Astrocyte of the hippocampus (primary cell): Measurements from ENCODE around the gene HOXD4.
A peak's percentile ranks its signal among the peaks of the same experiment; 100 is the strongest.

Source experiments
- DNase-seq: peaks from one replicate; pipeline ENCODE4 v3.0.0; 2011; ENCODE audit warnings: low read depth, low spot score

The HOXD4 gene

DNA sequence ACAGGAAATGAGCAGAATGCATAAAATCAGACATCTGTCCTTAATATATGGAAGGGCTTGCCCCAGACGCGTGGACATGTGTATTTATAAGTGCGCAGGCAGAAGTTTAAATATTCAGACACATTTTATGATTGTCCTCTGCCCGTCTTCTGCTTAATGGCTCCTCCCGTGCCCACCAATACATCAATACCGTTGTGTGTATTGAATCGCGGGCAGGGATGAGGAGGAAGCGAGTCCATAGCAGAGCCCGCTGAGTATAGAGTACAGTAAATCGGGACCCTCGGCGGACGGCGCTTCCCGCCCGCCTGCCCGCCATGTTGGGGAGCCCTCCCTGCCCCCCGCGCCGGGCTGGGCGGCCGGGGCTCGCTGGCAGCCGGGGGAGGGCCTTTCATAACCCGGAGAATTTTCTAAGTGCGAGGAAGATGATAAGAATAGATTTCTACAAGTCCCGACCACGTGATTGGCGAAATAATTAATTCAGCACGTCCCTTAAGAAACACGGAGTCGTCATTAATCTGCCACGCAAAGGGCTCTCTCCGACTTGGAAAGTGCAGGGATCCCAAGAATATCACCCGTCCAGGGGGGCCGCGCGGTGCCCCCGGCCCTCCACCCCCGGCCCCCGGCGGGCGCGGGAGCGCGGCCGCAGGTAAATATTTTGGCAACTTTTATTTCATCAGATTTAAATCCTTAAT is 5.6 kb downstream of the HOXD4 start, which contains the start of gene HOXD3:
HOXD3 (plus strand) TSS at position 501 of the 692 bp plus-strand sequence. CDS start 11,808 bp downstream, outside the sequence.
- no peak for DNase-seq

DNA sequence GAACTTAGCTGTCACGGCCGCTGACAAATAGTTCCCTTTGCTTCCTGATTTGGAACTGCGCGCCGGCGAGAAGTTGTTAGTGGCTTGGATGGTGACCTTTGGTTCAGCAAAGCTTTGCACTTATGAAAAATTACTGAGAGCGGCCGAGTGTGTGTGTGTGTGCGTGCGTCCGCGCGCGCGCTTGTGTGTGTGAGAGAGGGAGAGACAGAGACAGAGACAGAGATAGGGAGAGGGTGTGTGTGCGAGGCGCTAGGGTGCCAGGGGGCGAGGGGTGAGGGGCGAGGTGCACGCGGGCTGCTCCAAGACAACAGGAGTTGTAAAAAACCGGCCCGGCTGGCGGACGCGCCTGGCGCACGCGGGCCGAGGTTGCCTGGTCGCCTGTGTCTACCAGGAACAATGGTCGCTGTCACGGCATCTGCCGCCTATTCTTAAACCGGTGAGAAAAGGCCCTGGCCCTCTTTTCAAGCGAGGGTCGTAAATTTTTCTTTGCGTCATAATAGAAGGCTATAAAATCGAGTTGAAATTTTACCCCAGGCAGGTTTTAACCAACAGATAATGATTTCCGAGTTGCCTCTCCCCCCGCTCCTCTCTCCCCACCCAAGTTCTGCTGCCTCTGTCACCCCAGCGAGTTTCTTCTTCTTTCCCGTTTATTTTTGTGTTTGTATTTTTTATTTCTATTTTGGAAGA is 6.3 kb downstream of the HOXD4 start:
- no peak for DNase-seq

DNA sequence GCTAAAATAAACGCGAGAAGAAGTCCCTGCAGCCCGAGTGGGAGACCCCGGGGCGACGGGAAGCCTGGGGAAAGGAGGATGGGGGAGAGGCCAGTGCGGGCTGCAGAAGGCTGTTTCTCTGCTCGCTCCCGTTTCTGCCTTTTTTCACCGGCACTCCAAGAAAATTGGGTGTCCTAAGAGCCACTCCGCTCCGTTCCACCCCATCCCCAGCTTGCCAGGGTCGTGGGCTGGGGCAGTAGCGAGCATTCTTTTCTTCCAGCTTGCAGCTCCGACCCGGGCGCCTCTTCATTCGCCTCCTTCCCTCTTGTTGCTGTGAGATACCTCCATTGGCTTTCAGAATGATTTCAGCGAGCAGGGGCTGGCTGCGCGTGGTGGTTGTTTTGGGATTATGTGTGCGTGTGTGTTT is 6.8 kb downstream of the HOXD4 start:
- no peak for DNase-seq

DNA sequence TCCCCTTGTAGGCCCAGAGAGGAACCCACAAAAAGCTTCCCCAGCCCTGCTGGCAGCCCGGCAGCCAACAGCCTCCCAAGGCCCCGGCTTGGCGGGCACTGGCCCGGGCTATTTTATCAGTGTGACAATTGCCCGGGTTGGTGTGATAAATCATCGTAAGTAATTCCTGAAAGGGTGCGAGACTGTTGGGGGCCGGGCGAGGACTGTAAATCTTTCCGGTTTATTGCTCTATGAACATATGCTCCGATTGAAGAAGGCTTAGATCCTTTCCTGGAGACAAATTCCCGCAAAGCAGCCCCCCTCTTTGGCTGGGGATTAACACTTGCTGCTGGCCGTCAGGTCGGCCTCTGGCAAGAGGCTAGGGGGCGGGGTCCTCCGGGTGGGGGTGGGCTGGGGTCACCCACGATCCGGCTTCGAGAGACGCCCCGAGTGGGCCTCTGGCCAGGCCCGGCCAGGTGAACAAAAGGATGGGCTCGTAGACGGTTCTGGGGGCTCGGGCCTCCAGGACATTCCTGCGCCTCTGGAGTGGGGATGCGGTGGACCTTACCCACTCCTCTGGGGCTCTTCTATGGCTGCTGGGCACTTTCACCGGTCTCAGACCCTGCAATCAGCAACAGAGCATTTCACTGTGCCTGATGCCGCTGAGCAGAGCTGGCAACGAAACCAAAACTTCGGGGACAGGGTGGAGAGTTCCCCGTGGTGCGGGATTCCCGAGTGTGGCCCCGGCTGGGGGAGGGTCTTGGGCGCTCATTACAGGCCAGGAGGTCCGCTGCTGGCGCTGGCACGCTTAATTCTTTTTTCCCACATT is 7.7 kb downstream of the HOXD4 start:
- no peak for DNase-seq

DNA sequence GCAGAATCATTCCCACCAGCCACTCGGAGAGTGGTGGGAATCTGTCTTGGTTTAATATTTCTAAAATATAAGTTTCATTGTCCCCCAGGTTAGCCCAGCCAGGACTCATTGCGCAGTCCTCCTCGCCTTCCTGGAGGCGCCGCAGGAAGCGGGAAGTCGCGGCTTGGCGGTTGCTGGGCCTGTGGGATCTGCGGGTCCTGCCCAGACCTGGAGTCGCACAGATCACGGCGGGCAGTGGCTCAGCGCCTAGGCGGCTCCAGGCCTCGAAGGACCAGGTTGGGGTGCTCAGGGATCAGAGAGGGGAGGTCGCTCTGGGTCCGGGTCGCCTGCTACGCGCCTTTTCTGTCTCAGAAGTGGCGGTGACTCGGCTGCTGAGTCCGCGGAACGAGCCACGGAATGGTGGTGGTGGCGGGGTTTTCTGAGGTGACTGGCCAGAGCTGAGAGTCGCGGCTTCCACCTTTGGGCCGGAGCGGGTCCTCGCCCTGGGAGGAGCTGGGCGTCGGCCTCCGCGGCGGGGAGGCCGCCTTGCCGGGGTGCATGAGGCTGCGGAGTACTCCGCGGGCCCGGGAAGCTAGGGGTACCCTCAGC is 8.4 kb downstream of the HOXD4 start:
- no peak for DNase-seq

DNA sequence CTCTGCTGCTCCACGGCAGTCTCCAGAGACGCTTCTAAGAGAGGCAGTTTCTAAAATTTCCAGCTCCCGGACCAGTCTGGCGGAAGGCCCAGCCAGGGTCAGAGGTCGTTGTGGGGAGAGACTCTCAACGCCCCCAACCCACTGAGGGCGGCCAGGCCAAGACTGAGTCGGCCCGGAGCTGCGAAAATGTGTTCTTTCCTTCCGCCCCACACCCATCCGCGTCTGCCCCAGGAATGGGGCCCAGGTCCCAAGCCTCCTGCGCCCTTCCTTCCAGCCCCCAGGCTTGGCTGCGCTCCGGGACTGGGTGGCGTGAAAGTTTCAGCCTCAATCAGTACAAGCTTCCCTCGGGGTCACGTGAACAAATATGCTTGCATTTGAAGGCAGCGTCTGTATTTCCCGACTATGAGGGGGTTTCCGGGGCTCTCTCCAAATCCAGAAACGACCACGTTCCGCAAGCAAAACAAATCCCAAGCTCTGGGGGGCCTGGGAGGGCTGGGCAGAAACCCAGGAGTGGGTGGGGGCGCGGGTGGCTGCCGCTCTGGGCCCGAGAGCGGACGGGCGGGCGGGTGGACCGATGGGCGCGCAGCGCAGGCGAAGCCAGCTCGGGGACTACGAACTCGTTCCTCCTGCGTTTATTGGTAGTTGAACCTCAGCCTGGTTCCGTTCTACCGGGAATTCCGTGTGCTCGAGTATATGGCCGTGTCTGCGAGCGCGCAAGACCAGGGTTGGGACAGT is 9.1 kb downstream of the HOXD4 start:
- no peak for DNase-seq

DNA sequence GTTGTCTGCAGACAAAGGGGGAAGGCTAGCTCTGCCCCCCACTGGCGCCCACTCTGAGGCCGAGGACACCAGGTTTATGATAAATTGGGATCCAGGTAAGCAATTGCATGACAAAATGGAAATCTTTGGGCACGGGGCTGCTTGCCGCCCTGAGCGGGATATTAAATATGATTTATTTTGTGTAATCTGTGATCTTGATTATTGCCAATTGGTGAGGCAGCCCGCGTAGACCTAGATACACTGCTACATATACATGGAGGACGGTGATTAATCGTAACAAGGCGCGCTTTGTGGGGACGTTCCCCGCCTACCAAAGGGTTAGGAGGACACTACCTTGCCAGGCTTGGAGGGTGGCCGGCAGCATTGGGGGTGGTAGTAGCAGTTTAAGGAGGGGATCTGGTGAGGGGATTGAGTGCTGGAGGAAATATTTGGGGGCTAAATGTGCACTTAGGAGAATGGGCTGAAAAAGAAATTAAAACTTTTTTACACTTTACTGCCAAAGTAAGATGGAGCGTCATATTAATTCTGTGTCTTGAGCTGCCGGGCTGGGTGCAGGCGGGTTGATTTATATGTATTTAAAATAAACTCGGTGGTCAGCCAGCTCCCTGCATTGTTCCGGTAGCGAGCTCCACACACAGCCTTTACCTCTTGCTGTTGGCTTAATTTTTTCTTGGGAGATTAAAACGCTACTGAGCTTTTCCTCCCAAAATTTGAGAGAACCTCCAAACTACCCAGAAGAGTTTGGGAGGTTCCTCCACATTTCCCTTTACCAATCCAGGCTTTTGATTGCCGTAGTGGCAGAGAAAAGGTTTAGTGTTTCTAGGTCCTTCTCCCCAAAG is 9.9 kb downstream of the HOXD4 start:
- DNase-seq, result no peak

DNA sequence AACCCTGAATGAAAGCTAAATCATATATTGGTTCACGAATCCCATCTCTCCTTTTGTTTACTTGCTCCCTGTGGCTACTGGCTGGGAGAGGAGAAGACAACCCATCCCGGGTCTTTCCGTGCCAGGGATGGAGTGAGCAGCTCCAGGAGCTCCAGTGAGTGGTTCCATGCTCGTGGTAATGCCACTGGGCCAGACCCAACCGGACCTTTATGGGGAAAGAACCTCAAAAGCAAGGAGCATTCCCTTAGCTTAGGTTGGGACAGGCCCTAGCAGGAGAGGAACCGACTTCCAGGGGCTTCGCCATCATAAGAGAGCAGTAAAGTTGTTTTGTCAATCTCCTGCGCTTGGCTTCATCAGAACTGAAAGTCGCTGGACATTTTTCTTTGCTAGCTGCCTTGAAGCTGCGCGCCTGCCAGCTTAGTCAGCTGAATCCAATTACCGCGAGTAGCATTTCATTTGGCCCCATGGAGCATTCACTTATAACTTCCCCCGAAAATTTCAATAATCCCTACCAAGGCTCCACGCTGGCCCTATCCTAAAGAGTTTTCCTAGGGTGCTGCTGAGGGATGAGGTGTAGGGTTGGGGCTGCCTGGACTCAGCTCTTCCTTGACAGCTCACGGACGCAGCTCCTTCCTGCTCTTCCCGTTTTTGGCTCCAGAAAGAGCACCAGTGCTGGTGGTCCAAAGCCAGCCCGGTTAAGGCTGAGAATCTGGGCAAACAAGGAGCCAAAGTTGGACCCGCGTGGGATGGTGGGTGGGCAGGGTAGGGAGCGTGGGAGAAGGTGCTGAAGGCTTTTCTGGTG is 10.7 kb downstream of the HOXD4 start:
- peak; percentile 69 for DNase-seq

DNA sequence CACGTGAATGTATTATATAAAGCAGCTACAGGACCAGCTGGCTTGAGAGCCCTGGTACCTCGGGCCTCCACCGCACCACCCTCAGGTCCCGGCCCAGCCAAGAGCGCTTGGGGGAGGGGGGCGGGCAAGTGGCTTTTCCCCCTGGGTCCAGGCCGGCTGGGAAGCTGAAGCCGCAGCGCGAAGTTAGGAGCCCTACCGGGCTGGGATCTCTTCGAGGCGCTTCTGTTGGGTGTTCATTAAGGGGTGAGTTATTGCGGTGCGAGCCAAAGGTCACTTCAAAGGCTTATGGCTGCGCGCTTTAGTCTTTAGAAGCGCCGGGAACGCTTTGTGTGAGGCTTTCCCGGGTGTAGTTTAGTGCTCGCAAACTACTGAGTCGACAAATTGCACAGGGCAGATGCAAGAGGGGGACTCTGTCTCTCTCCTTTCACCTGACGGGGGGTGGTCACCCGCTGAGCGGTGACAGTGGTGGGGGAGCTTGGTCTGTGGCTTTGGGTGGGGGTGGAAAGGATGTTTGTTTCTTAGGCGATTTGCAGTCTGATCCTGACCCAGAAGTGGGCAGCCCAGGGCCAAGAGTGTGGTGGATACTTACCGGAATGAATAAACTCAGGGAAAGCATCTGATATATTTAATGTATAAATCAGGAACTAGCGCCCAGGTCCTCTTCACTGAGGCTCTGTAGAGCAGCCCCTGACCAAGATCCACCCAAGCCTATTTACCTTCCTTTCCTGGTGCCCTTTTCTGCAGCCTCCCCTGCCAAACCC is 11.7 kb downstream of the HOXD4 start:
- no peak for DNase-seq

DNA sequence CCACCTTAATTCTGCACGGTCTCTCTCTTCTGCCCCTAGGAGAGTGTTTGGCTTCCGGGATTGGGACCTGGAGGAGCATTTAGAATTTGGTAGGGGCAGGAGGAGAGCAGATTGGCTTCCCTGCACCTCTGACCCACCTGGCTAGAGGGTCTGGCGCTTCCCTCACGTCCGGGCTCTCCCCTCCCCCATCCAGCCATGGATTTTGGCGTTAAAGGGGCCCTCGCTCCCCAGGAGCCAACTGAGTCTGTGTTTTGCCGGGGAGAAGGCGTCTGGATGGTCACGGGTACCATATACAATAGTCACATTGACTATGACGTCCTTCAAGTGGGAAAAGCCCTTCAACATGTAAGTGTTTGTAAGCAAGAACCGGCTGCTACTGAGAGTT is 12.3 kb downstream of the HOXD4 start:
- no peak for DNase-seq

DNA sequence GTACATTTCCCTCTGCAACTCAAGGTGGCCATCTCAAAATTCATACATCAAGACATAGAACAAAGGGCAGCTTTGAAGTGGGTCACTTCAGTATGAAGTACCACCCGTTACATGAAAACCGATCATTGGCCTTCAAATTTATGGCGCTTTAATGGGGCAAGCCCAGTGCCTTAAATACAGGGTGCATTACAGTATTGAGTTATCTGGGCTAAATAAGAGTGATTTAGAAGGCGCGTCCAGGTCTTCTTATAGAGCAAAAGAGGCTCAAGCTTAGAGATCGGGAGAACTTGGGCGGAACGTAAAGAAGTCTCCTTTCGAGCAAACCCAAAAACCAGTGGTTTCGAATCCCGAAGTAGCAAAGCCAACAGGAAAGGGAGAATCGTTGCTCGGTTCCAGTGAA is 12.9 kb downstream of the HOXD4 start:
- DNase-seq, result no peak

DNA sequence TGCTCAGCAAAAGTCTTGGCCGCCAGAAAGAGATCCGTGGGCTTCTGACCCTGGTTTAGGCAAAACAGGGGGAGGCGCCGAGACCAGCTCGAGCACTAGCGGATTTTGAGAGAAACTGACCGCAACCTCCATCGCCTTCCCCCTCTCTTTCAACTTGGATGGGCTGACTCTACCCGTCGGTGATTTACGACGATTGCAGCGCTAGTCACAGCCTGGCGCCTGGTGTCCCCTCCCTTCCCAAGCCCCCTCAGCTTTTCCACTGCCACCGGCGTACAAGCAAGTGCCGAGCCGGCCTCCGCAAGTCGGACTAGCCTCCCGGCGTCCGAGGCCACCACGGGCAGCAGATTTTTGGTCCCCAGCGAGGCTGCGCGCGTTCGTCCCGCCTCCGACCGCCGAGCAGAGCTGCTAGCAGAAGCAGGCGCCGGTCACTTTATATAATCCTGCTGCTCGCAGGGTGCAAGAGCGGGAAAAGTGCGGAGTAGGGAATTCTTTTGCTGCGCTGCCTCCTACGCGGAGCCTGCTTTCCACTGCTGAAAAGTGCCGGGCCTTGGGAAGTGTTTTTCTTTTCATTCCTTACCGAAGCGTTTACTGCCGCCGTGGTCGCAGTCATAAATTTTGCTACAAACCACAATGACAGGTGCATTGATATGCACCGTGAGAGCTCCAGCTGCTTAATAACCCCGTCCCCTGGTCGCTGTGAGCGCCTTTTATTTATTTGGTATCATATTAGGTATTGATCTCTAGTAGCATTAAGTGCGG is 13.4 kb downstream of the HOXD4 start:
- DNase-seq, result no peak

DNA sequence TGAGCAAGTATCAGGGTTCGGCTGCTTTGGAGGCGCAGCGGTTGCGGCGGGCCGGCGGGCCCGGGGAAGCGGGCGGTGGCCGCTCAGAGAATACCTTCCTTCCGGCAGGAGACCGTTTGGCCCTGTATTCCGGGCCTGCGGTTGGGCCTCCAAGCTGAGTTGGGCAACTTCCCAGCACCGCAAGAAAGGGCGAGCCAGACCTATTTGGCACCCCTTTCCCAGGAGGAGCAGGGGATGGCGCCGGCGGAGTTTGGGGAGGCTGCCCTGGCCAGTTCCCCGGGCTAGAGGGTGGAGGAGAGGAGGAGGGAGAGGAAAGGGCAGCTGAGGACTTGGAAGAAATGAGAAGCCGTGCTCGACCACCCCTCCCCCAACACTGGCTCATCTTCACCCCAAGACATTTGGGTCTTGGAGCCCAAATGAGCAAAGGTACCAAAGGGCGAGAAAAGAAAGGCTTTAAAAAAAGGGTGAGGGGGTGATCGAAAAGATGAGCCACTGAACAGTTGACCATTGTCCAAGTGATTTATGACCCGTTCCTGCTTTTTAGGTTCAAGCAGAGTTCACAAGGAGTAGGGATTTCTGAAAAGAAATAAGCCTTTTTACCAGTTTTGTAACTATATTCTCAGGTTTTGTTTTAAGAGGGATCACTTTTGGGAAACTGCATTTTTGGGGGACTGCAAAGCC is 14.2 kb downstream of the HOXD4 start:
- DNase-seq, result no peak

DNA sequence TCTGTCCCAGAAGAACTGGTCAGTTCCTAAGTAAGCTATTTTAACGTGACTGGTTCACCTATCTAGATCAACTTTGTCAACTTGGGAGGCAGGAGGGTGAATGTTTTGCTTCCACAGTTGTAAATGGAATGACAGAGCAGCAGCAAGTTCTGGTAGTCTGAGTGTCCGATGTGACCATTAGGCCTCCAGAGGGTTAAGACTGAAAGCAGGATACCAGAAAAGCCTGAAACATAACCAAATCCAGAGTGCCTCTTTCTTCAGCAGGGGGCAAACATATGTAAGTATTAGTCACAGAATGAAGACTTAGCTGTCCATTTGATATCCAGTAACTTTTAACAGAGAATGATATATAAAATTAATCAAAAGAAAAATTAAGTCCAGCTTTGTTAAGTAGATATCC is 14.9 kb downstream of the HOXD4 start:
- no peak for DNase-seq

DNA sequence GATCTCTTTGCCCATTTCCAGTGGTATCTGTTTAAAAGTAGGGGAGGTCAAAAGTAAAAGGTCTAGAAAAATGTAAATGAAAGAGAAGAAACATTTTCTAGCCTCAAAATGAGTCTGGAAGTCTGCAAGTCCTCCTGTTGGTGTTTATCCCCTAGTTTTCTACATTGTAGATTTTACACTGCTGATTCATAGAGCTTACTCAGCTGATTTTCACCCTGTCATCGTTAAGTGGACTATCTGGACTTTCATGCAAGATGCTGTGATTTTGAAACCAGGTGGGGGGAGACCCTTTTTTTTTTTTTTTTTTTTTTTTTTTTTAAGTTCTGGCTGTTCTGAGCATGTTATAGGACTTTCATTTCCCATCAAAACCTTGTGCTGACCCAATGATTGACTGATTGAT is 16.0 kb downstream of the HOXD4 start:
- no peak for DNase-seq

DNA sequence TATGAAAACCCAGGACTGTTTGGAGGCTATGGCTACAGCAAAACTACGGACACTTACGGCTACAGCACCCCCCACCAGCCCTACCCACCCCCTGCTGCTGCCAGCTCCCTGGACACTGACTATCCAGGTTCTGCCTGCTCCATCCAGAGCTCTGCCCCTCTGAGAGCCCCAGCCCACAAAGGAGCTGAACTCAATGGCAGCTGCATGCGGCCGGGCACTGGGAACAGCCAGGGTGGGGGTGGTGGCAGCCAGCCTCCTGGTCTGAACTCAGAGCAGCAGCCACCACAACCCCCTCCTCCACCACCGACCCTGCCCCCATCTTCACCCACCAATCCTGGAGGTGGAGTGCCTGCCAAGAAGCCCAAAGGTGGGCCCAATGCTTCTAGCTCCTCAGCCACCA is 17.8 kb downstream of the HOXD4 start:
- no peak for DNase-seq

DNA sequence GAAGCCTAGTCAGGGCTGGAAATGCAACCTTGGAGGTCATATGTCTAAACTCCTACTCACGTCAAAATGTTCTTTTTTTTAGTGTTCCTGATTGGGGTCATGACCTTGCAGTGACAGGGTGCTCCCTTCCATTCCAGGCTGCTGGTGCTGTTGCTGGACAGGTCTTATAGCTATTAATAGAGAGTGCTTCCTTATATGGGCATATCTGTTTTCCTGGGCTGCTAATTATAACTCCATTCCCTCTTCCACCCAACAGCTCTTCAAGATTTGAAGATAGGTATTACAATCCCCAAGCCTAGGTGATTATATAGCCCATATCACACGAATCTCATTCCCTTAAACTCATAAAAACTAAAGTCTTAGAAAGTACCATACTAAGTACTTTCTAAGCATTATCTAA is 18.4 kb downstream of the HOXD4 start:
- no peak for DNase-seq
